ENCODE measurements around the gene MED13. TPM values are rescaled to one million over a fixed set of nuclear protein-coding genes. Genes with fewer than 3 reads are reported as not detected.
A peak's percentile ranks its signal among the peaks of the same experiment; 100 is the strongest.

Gene MED13
- total RNA-seq (2021): 45.8 and 49.4 TPM in 2 replicates
- Bru-seq, nascent RNA: percentile 93 among the genes with signal in this experiment
- BruChase-seq, experiment 1, labeled RNA remaining after a 2-hour chase: percentile 95 among the genes with signal in this experiment
- percentile 92 among the genes with signal in this experiment for BruChase-seq, experiment 2, labeled RNA remaining after a 6-hour chase
- long read RNA-seq, partial matches to known transcripts: 1 of 11 reads
- long read RNA-seq, other reads (novel, unspliced or antisense): 10 of 11 reads

GRCh38 chr17:62064791-62065563 is at the start of gene MED13:
Gene MED13 (minus strand): TSS chr17:62065278. CDS start chr17:62065205, 73 bp downstream.
- ChIA-PET POLR2A (ENCODE audit: unreplicated experiment) (interaction anchor here (0.5 to 1.1 kb wide), 3 partner anchors 44 to 1339 kb away, joined by 5 to 10 read pairs (median 6); no protein-coding TSS in a partner anchor), CTCF (interaction anchor here (0.7 to 1.6 kb wide), 3 partner anchors 10 to 45 kb away, joined by 7 to 19 read pairs (median 9); no protein-coding TSS in a partner anchor)
- Histone ChIP-seq H3K4me1 (replicated peaks; ENCODE audit: insufficient read depth) (peaks cover 28% of the 10 kb centered on the region), H3K27ac (peak within 1 kb of the TSS; percentile 90), H2AFZ (peak within 1 kb of the TSS; percentile 85), H3K36me3 (ENCODE audit: low read depth) (peaks cover 20% of the 10 kb centered on the region), H3F3A (ENCODE audit: insufficient read depth, low read depth) (peaks cover 5% of the 10 kb centered on the region; the same call in 1 of the 2 replicates), H3K4me2 (peak within 1 kb of the TSS; percentile 92), H3K4me3 (peak within 1 kb of the TSS; percentile 96), H3K9me2 (ENCODE audit: insufficient read depth) (no peaks in the 10 kb centered on the region), H3K27me3 (ENCODE audit: insufficient read depth, low read depth) (no peaks in the 10 kb centered on the region), H3K9me3 (ENCODE audit: insufficient read depth, low read depth) (no peaks in the 10 kb centered on the region), H4K20me1 (ENCODE audit: insufficient read depth) (peaks cover 38% of the 10 kb centered on the region), H3K79me2 (ENCODE audit: low read depth) (peaks cover 54% of the 10 kb centered on the region)
- DNase-seq: peak in 1 of 2 experiments; percentile 55
- no TSS peak for BruUV-seq (replicated peaks)
- no peak for TF ChIP-seq CTCF (conservative IDR thresholded peaks at IDR 0.05)
- no peak for TF ChIP-seq EZH2 (IDR thresholded peaks at IDR 0.05; ENCODE audit: low read depth)
- intact Hi-C loops (cut with micrococcal nuclease; ENCODE audit: unreplicated experiment): loop anchor here (5.0 to 10.0 kb wide), 2 partner anchors 200 to 428 kb away; partner anchors contain the start of gene BRIP1

DNA sequence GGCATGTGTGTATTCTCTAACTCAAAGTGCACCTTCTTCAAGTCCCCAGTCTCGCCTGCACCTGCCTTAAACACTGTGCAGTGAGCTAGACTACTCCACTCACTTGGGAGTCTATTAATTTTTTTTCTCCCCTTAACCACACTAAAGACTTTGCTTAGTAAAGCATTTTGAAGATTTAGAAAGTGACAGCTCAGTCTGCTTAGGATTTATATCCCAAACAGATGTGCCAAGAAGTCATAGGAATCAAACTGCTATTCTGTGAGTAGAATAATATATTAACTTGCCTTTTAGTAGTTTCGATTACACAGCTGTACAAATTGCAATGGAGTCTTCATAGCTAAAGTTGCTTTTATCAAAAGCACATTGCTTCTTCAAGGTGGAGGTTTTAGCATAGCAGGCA is 47.2 kb upstream of the MED13 start:
- TF ChIP-seq CTCF (conservative IDR thresholded peaks at IDR 0.05): no peak
- TF ChIP-seq EZH2 (IDR thresholded peaks at IDR 0.05; ENCODE audit: low read depth): no peak
- intact Hi-C loops (cut with micrococcal nuclease; ENCODE audit: unreplicated experiment): no loop called here
- DNase-seq: no peak
- Histone ChIP-seq H3F3A (ENCODE audit: insufficient read depth, low read depth) (no peaks in the 10 kb centered on the region), H3K9me3 (ENCODE audit: insufficient read depth, low read depth) (no peaks in the 10 kb centered on the region), H4K20me1 (ENCODE audit: insufficient read depth) (no peaks in the 10 kb centered on the region), H3K4me1 (replicated peaks; ENCODE audit: insufficient read depth) (peaks cover 4% of the 10 kb centered on the region; the same call in 1 of the 2 replicates), H3K4me3 (no peak overlapping the region), H3K9me2 (ENCODE audit: insufficient read depth) (no peaks in the 10 kb centered on the region), H3K27me3 (ENCODE audit: insufficient read depth, low read depth) (no peaks in the 10 kb centered on the region), H3K36me3 (ENCODE audit: low read depth) (no peaks in the 10 kb centered on the region), H3K27ac (no peak overlapping the region), H2AFZ (no peak overlapping the region), H3K79me2 (ENCODE audit: low read depth) (no peaks in the 10 kb centered on the region), H3K4me2 (no peak overlapping the region)
- ChIA-PET CTCF (interaction anchor here (0.5 kb wide), 1 partner anchor 80 kb away, joined by 4 read pairs; no protein-coding TSS in a partner anchor), POLR2A (ENCODE audit: unreplicated experiment) (no interaction called here)
- no TSS peak for BruUV-seq (replicated peaks)

DNA sequence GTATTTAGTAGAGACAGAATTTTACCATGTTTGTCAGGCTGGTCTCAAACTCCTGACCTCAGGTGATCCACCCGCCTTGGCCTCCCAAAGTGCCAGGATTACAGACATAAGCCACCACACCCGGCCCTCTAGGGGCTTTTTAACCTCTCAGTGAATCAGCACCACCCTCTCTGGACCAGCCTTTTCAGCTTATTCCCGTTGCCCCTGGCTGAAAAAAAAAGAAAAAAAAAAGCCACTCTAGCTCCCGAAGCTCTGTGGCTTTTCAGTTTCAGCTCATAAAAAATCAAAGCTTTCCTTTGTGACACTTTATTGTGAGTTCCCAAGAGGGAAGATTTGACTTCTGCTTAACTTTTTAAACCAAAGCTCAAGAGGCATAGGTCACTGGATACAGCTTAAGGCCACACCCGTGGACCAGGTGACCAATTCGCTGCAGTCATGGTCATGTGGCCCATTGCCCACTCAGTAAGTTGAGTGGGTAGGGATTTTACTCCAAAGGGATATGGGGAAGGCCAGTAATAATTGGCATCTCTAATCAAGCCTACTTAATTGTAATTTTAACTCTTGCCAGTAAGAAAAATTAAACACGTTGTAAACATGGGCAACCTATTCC is 46.6 kb upstream of the MED13 start:
- no peaks in the 10 kb centered on the region for H3F3A ChIP-seq (ENCODE audit: insufficient read depth, low read depth)
- H4K20me1 ChIP-seq (ENCODE audit: insufficient read depth): no peaks in the 10 kb centered on the region
- BruUV-seq (replicated peaks): no TSS peak
- CTCF ChIA-PET: interaction anchor here (0.6 kb wide), 1 partner anchor 536 kb away, joined by 3 read pairs; no protein-coding TSS in a partner anchor
- H3K4me3 ChIP-seq: no peak overlapping the region
- H3K9me3 ChIP-seq (ENCODE audit: insufficient read depth, low read depth): no peaks in the 10 kb centered on the region
- intact Hi-C loops (cut with micrococcal nuclease; ENCODE audit: unreplicated experiment): no loop called here
- H3K79me2 ChIP-seq (ENCODE audit: low read depth): no peaks in the 10 kb centered on the region
- no peaks in the 10 kb centered on the region for H3K27me3 ChIP-seq (ENCODE audit: insufficient read depth, low read depth)
- DNase-seq: no peak
- no peak for TF ChIP-seq CTCF (conservative IDR thresholded peaks at IDR 0.05)
- TF ChIP-seq EZH2 (IDR thresholded peaks at IDR 0.05; ENCODE audit: low read depth): no peak
- H3K27ac ChIP-seq: no peak overlapping the region
- H3K36me3 ChIP-seq (ENCODE audit: low read depth): no peaks in the 10 kb centered on the region
- no peaks in the 10 kb centered on the region for H3K9me2 ChIP-seq (ENCODE audit: insufficient read depth)
- no peak overlapping the region for H3K4me2 ChIP-seq
- peaks cover 4% of the 10 kb centered on the region; the same call in 1 of the 2 replicates for H3K4me1 ChIP-seq (replicated peaks; ENCODE audit: insufficient read depth)
- H2AFZ ChIP-seq: no peak overlapping the region
- POLR2A ChIA-PET (ENCODE audit: unreplicated experiment): interaction anchor here (0.8 kb wide), 1 partner anchor 18 kb away, joined by 8 read pairs; no protein-coding TSS in a partner anchor

Measured in PC-9 (cell line).